Astrocyte of the cerebellum (primary cell): ENCODE measurements around the gene TIAM2.

ENCODE experiments used
- DNase-seq: peaks from one replicate; pipeline ENCODE4 v3.0.0-alpha.2; 2011; ENCODE audit warnings: low read depth
- H3K4me3 ChIP-seq: 2 replicates; pipeline ENCODE4 v1.5.1; 2011; ENCODE audit warnings: mild to moderate bottlenecking, low read depth, low read length, moderate library complexity
- CTCF ChIP-seq: IDR thresholded peaks from 2 replicates; pipeline ENCODE4 v1.5.1; 2012; ENCODE audit warnings: low read length, low read depth, moderate library complexity, mild to moderate bottlenecking; ENCODE audit errors: missing control alignments
- in situ Hi-C: cut with HindIII; loops from 2 replicates; pipeline ENCODE4 v1.10.0; 2017; ENCODE audit warnings: low sequenced_read_pairs

The TIAM2 gene

GRCh38 chr6:155108070-155108820 is 113.1 kb downstream of the TIAM2 start:
- H3K4me3 ChIP-seq = no peak overlapping the region
- in situ Hi-C loops = no loop called here
- no peak for DNase-seq
- no peak for TF ChIP-seq CTCF

- in situ Hi-C loops = no loop called here
- no peak for TF ChIP-seq CTCF
- no peak overlapping the region for H3K4me3 ChIP-seq
- no peak for DNase-seq
Measured at GRCh38 chr6:155110721-155111120, 115.6 kb downstream of the TIAM2 start.

- no peak overlapping the region for H3K4me3 ChIP-seq
- no peak for TF ChIP-seq CTCF
- in situ Hi-C loops = no loop called here
- no peak for DNase-seq
Measured at GRCh38 chr6:155112757-155113156, 117.6 kb downstream of the TIAM2 start.

- no peak overlapping the region for H3K4me3 ChIP-seq
- TF ChIP-seq CTCF = no peak
- DNase-seq = no peak
- in situ Hi-C loops = no loop called here
Measured at GRCh38 chr6:155115893-155116570, 120.9 kb downstream of the TIAM2 start.

GRCh38 chr6:155116571-155116910 is 121.4 kb downstream of the TIAM2 start:
- no peak overlapping the region for H3K4me3 ChIP-seq
- no peak for TF ChIP-seq CTCF
- in situ Hi-C loops = no loop called here
- DNase-seq = no peak

DNA sequence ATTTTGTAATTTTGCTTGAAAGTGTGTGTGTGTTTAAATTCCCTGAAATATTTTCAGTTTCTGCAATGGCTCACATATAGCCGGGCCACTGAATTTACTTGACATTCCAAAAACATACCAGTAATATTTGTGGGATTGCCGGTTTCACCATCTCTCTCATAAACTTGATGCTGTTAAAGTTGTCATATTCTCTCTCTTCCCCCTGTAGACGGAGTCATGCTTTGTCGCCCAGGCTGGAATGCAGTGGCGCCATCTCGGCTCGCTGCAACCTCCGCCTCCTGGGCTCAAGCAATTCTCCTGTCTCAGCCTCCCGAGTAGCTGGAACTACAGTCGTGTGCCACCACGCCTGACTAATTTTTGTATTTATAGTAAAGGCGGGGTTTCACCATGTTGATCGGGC is 122.1 kb downstream of the TIAM2 start:
- peak; percentile 68 for DNase-seq
- in situ Hi-C loops = no loop called here
- TF ChIP-seq CTCF = no peak

More for the DNA sequence above, 122.1 kb downstream of the TIAM2 start:
- no peak overlapping the region for H3K4me3 ChIP-seq
